Measurements from ENCODE around the gene CDC42BPB. TPM values are rescaled to one million over a fixed set of nuclear protein-coding genes. Genes with fewer than 3 reads are reported as not detected.

The CDC42BPB gene
- total RNA-seq, 1 donor from 2014 or later = 102 TPM

- H3K27ac ChIP-seq = no peak overlapping the region
- H3K9me3 ChIP-seq = no peaks in the 10 kb centered on the region
- no peak for ATAC-seq
- H3K4me1 ChIP-seq = no peaks in the 10 kb centered on the region
- no peaks in the 10 kb centered on the region for H3K27me3 ChIP-seq
- H3K36me3 ChIP-seq = peaks cover 93% of the 10 kb centered on the region
- TF ChIP-seq CTCF (IDR thresholded peaks at IDR 0.05) = no peak
- intact Hi-C loops (cut with DNase I) = no loop called here
- no peak for DNase-seq
- H3K4me3 ChIP-seq = no peak overlapping the region
These were observed 85.3 kb downstream of the CDC42BPB start for GRCh38 chr14:102971836-102972606.

GRCh38 chr14:102971314-102971713, 86.0 kb downstream of the CDC42BPB start:
- ATAC-seq (peak; percentile 75), DNase-seq (no peak)
- Histone ChIP-seq H3K27ac (no peak overlapping the region), H3K27me3 (no peaks in the 10 kb centered on the region), H3K9me3 (no peaks in the 10 kb centered on the region), H3K36me3 (peaks cover 93% of the 10 kb centered on the region), H3K4me1 (no peaks in the 10 kb centered on the region), H3K4me3 (no peak overlapping the region)
- TF ChIP-seq CTCF (IDR thresholded peaks at IDR 0.05) = no peak
- intact Hi-C loops (cut with DNase I) = no loop called here

DNA sequence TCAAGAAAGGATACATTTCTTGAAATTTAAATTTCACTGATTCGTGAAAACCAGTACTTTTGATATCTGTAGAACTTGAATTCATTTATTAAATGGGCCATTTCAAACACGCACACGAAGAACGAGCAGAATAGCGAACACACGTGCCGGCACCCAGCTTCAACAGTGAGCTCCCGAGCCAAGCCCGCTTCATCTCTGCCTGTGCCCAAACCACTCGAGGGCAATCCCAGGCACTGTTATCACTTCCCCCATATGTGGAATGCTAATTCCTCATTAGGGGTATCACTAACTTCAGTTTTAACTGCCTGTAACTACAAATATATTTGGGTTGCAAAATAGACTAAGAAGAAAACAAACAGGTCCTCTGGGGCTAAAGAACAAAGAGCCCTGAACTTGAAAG, 86.9 kb downstream of the CDC42BPB start:
- intact Hi-C loops (cut with DNase I) = no loop called here
- no peak for TF ChIP-seq CTCF (IDR thresholded peaks at IDR 0.05)
- Histone ChIP-seq H3K4me3 (no peak overlapping the region), H3K36me3 (peaks cover 93% of the 10 kb centered on the region), H3K9me3 (no peaks in the 10 kb centered on the region), H3K4me1 (no peaks in the 10 kb centered on the region), H3K27ac (no peak overlapping the region), H3K27me3 (no peaks in the 10 kb centered on the region)
- ATAC-seq = no peak
- no peak for DNase-seq

GRCh38 chr14:102969901-102970300, 87.4 kb downstream of the CDC42BPB start:
- TF ChIP-seq CTCF (IDR thresholded peaks at IDR 0.05) = no peak
- intact Hi-C loops (cut with DNase I) = no loop called here
- DNase-seq (no peak), ATAC-seq (no peak)
- H3K4me1 ChIP-seq = no peaks in the 10 kb centered on the region
- no peak overlapping the region for H3K4me3 ChIP-seq
- no peaks in the 10 kb centered on the region for H3K27me3 ChIP-seq
- H3K36me3 ChIP-seq = peaks cover 93% of the 10 kb centered on the region
- no peaks in the 10 kb centered on the region for H3K9me3 ChIP-seq
- H3K27ac ChIP-seq = no peak overlapping the region

DNA sequence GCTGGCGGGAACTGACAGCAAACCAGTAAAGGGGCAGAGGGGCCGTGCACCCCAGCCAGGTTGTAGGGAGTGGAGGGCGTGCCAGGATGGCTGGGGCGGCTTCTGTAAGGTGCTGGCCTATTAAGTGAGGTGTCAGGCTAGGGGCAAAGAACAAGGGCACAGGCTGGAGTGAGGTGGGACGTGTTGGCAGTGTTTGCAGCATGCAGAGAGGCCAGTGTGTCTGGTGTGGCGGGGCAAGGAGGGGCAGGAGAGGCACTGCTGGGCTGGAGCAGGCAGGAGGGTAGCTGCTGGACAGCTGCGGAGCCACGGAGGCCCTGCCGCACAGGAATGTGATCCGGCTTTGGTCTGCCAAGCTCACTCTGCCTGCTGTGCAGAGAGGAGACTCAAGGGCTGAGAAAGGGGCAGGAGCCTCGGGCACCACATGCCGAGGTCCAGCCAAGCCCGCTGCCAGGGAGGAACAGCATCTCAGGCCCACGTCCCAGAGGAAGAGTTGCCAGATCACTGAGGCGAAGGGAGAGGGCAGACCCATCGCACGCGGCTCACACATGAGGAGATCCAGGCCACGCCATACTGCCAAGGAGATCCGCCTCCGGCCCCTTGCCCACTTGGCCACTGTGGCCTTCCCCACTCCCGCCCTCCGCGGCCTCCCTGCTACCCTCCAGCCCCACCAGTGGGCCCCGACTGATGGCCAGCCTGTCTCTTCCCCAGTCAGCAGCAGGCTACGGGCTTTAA, 88.1 kb downstream of the CDC42BPB start:
- Histone ChIP-seq H3K4me3 (no peak overlapping the region), H3K36me3 (peaks cover 93% of the 10 kb centered on the region), H3K27me3 (no peaks in the 10 kb centered on the region), H3K9me3 (no peaks in the 10 kb centered on the region), H3K4me1 (no peaks in the 10 kb centered on the region), H3K27ac (no peak overlapping the region)
- DNase-seq = no peak
- intact Hi-C loops (cut with DNase I) = no loop called here
- no peak for TF ChIP-seq CTCF (IDR thresholded peaks at IDR 0.05)
- ATAC-seq = peak; percentile 6

All from upper lobe of right lung (tissue), 1 donor.